OCI-LY3 (cell line): Measurements from ENCODE around the gene ELANE.

Source experiments
- EZH2phosphoT487 ChIP-seq: fragments of 200-600 bp; shearing (Covaris generic); IDR thresholded peaks from 2 replicates; pipeline ENCODE4 v1.6.1; 2018; ENCODE audit warnings: antibody characterized with exemption, mixed run types, low read depth
- TF ChIP-seq, protein P1 (sequence below): fragments of 200-600, 300-600 bp; sonication (generic); IDR thresholded peaks from 2 replicates; pipeline ENCODE4 v1.5.1; 2014; ENCODE audit warnings: antibody characterized with exemption, low read length, low read depth

DNA sequence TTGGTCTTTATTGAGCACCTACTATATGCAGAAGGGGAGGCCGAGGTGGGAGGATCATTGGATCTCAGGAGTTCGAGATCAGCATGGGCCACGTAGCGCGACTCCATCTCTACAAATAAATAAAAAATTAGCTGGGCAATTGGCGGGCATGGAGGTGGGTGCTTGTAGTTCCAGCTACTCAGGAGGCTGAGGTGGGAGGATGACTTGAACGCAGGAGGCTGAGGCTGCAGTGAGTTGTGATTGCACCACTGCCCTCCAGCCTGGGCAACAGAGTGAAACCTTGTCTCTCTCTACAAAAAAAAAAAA lies 11.2 kb downstream of the ELANE start:
- TF ChIP-seq, protein P1, sequence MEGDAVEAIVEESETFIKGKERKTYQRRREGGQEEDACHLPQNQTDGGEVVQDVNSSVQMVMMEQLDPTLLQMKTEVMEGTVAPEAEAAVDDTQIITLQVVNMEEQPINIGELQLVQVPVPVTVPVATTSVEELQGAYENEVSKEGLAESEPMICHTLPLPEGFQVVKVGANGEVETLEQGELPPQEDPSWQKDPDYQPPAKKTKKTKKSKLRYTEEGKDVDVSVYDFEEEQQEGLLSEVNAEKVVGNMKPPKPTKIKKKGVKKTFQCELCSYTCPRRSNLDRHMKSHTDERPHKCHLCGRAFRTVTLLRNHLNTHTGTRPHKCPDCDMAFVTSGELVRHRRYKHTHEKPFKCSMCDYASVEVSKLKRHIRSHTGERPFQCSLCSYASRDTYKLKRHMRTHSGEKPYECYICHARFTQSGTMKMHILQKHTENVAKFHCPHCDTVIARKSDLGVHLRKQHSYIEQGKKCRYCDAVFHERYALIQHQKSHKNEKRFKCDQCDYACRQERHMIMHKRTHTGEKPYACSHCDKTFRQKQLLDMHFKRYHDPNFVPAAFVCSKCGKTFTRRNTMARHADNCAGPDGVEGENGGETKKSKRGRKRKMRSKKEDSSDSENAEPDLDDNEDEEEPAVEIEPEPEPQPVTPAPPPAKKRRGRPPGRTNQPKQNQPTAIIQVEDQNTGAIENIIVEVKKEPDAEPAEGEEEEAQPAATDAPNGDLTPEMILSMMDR = no peak
- TF ChIP-seq EZH2phosphoT487 = no peak
